HG03045 (cell line): ENCODE measurements around the gene BAX.

Experiments used
- ATAC-seq: cut with Tn5 transposase; IDR thresholded peaks from one replicate; pipeline ENCODE4 v1.9.1; 2021; ENCODE audit warnings: mild to moderate bottlenecking, moderate library complexity; ENCODE audit not compliant: unreplicated experiment

BAX gene

DNA sequence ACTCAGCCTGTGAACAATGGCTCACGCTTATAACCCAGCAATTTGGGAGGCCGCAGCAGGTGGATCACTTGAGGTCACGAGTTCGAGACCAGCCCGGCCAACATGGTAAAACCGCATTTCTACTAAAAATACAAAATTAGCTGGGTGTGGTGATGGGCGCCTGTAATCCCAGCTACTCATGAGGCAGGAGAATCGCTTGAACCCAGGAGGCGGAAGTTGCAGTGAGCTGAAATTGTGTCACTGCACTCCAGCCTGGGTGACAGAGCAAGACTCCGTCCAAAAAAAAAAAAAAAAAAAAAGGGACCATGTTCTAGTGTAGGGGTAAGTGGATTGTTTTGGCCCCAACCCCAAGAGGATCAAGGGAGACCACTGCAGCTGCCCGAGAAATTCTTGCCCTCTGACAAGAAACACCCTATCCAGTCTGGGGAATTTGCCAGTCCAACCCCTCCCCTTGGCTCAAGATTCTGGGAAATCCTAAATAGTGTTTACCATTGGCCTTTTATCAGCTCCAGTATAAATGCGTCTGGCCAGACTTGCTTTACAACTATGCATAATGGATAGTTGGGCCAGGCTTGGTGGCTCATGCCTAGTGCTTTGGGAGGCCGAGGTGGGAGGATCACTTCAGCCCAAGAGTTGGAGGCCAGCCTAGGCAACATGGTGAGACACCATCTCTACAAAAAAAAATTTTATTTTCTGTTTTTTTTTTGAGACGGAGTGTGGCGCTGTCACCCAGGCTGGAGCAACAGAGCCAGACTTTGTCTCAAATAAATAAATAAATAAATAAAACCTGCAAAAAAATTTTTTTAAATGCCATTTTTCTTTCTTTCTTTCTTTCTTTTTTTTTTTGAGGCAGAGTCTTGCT, 26.3 kb upstream of the BAX start:
- ATAC-seq = no peak

DNA sequence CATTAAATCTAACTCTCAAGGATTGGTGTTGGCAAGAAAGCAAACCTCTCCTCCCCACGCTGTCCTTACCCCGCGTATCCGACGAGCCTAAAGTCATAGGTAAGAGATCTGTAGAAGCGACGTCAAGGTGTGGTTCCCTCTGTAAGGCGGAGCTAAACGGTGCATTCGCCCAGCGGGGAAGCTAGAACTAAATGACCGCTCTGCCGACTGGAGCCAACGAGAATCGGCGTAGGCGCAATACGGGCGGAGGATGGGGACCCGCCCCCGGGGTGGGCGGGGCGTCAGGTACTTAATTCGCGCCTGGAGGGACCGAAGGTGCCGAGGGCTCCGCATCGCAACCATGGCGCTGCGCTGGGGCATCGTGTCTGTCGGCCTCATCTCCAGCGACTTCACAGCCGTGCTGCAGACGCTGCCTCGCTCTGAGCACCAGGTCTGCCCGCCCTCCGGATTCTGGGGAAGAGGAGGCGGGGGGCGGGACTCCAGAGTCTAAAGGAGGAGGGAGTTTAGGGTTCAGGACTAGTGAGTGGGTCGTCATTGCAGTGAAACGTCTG, 21.2 kb upstream of the BAX start, which contains the start of gene DHDH:
Gene DHDH, plus strand, starts transcription at position 318 of the 551 bp plus-strand sequence. Its CDS starts 23 bp downstream, at position 341.
- peak; percentile 68 for ATAC-seq

DNA sequence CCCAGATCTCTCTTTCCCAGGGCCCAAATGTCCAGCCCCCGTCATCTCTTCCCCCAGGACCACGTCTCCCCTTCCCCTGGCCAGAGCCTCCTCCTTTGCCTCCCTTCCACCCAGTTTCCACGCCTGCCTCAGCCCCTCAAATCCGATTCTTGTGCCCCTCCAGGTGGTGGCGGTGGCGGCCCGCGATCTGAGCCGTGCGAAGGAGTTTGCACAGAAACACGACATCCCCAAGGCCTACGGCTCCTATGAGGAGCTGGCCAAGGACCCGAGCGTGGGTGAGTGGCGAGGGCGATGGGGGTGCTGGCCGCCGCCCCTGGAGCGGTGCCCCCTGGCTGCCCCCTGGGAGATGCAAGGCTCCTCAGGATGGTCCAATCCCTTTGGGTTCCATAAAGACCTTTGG, 19.8 kb upstream of the BAX start:
- no peak for ATAC-seq

DNA sequence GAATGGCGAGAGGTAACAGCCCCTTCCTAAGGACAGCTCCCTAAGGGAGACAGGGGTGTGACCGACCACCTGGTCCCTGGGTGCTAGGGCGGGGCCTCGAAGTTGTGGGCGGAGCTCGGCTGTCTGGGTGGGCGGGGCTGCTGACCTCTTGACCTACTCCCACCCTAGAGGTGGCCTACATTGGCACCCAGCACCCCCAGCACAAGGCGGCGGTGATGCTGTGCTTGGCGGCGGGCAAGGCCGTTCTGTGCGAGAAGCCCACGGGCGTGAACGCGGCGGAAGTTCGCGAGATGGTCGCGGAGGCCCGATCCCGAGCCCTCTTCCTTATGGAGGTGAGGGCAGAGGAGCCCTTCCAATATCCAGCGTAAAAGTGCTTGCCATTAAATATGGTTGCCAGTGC, 18.8 kb upstream of the BAX start:
- no peak for ATAC-seq

DNA sequence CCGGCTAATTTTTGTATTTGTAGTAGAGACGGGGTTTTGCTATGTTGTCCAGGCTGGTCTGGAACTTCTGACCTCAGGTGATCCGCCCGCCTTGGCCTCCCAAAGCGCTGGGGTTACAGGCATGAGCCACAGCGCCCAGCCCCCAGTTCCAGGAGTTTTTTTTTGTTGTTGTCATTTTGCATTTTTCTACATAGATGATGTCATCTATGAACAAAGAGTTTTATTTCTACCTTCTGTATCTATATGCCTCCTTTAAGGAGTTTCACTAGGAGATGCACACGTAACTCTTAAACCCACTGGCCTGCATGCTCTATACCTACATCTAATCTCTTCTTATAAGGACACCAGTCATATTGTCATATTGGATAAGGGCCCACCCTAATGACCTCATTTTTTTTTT, 16.4 kb upstream of the BAX start:
- no peak for ATAC-seq

DNA sequence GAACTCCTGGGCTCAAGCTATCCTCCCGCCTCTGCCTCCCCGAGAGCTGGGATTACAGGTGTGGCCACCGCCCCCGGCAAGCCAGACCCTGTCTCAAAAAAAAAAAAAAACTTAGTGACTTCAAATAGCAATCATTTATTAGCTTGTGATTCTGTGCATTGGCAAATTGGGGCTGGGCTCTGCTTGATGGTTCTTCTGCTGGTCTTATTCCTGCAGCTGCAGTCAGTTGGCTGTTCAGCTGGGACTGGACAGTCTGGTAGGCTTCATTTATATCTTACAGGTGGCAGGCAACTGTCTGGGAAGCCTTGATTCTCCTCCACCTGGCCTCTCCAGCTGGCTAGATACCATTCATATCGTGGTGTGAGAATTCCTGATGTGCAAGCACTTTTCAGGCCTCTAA, 13.8 kb upstream of the BAX start:
- ATAC-seq = no peak

DNA sequence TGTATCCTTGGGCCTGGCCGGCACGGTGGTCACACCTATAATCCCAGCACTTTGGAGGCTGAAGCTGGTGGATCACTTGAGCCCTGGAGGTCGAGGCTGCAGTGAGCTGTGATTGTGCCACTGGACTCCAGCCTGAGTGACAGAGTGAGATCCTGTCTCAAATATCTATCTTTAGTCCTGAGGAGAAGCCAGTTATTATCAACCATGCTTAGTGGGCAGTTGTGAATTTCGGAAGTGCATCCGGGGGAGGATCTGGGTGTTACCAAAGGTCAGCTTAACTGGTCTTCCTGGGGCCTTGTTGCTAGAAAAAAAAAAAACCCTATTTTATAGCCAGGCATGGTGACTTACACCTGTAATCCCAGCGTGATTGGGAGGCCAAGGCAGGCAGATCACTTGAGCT, 11.6 kb upstream of the BAX start:
- ATAC-seq = no peak

DNA sequence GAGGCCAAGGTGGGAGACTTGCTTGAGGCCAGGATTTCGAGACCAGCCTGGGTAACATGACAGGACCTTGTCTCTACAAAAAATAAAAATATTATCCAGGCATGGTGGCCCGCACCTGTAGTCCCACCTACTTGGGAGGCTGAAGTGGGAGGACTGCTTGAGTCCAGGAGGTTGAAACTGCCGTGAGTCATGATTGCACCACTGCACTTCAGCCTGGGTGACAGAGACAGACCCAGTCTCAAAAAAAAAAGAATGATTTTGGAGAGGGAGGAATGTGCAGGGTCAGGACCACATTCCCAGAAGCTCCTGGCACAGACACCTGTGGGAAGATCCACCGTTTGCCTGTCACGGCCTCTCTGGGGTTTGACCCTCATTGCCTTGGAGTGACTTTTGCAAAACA, 9.3 kb upstream of the BAX start:
- ATAC-seq = no peak

DNA sequence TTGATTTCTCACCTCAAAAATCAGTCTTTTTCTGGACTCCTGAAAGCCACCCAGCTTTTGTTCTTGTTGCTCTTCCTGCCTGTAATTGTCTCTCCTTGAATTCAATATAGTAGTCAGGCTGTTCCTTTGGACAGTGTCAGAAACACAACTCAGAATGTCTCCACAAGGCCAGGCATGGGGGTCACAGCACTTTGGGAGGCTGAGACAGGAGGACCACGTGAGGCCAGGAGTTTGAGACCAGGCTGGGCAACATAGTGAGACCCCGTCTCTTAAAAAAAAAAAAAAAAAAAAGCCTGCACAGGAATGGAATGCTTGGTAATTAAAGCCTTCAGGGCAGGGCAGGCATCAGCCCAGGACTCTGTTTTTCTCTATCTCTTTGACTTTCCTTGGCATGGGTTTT, 8.9 kb upstream of the BAX start:
- no peak for ATAC-seq

DNA sequence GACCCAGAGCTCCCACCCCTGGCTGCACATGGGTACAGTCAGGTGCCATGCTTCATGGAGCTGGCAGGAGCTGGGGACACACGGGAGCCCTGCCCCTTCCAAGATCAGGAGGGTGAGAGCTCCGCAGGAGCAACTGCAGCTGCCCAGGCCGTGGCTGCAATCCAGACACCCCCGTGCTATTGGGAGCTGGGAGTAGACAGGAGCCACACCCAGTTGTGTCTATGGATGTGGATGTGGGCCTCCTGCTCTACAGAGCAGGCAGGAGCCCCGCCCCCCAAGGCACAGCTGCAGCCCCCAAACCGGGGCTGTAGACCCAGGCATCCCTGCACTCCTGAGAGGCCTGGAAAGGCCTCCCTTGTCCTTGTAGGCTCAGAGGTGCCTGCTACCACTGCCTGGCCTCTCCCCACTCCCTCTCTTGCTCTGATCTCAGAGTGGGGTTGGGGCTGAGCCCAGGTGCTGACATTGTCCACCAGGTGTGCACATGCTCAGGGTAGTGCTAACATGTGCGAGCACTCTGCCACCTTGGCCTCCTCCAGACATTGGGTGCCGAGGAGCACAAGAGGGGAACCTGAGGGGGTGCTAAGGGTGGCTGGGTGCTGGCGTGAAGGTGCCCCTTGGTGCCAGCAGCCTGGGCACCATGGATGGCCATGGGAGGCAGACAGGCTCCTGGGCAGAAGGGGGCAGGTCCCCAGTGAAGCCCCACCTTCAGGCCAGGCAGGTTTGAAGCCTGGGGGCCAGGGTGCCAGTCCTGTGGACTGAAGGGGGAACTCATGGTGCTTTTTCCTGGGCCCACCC, 8.0 kb upstream of the BAX start:
- ATAC-seq = no peak

DNA sequence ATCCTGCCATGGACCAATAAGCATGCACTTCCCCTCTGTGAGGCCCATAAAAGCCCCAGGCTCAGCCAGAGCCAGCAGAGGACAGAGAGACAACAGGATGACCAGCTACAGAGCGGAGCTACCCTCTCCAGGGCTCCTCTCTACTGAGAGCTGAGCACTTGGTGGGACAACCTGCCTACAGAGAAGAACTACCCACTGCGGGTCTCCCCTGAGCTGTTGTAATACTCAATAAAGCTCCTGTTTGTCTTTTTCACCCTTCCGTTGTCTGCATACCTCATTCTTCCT, 7.5 kb upstream of the BAX start:
- no peak for ATAC-seq

DNA sequence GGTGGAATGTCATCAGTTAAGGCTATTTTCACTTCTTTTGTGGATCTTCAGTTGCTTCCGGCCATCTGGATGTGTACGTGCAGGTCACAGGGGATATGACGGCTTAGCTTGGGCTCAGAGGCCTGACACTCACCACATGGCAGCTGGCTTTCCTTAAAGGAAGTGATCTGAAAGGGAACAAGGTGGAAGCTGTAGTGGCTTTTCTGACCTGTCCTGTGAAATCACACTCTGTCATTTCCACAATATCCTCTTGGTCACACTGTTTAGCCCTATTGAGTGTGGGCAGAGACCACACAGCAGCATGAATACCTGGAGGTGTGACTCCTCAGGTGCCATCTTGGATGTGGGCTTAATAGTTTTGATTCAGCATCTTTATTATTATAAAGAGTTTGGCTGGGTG, 4.5 kb upstream of the BAX start:
- no peak for ATAC-seq

DNA sequence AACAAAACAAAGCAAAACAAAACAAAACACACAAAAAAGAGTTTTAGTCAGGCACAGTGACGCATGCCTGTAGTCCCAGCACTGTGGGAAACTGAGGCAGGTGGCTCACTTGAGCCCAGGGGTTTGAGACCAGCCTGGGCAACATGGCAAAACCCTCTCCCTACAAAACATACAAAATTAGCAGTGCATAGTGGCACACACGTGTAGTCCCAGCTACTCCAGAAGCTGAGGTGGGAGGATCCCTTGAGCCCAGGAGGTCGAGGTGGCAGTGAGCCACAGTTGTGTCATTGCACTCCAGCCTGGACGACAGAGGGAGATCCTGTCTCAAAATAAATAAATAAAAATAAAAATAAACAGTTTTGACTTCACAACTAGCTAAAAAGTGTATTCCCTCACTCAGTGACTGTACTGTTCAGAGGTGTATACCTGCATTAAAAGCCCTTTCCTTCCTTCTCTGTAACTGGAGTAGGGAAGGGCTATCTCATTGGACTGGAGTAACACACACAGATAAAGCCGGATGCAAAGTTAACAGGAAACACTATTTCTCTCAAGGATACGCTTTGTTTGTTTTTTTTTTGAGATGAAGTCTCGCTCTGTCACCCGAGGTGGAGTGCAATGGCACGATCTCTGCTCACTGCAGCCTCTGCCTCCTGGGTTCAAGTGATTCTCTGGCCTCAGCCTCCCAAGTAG, 3.7 kb upstream of the BAX start:
- ATAC-seq = no peak

DNA sequence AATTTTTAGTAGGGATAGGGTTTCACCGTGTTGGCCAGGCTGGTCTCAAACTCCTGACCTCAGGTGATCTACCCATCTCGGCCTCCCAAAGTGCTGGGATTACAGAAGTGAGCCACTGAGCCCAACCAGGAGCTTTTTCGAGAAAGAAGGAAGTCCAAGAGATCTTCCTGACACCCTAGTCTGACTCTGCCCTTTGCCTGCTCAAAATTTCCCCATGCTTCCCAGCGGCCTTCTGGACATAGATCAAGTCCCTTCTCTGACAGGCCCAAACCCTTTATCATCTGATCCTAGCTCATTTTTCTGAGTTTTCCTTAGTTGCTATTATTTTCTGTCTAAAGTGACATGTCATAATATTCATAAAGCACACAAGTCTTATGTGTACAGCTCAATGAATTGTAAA, 1.5 kb upstream of the BAX start:
- no peak for ATAC-seq

DNA sequence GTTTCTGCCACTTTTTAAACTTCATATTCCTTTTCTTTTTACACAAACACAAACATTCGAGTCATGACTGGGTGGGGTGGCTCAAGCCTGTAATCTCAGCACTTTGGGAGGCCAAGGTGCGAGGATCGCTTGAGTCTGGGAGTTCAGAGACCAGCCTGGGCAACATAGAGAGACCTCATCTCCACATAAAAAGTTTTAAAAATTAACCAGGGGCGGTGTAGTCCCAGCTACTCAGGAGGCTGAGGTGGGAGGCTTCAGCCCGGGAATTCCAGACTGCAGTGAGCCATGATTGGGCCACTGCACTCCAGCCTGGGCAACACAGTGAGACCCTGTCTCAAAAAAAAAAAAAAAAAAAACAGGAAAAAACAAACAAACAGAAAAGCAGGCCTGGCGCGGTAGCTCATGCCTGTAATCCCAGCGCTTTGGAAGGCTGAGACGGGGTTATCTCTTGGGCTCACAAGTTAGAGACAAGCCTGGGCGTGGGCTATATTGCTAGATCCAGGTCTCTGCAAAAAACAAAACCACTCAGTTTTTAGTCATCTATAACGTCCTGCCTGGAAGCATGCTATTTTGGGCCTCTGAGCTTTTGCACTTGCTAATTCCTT, 583 bp upstream of the BAX start:
- no peak for ATAC-seq

DNA sequence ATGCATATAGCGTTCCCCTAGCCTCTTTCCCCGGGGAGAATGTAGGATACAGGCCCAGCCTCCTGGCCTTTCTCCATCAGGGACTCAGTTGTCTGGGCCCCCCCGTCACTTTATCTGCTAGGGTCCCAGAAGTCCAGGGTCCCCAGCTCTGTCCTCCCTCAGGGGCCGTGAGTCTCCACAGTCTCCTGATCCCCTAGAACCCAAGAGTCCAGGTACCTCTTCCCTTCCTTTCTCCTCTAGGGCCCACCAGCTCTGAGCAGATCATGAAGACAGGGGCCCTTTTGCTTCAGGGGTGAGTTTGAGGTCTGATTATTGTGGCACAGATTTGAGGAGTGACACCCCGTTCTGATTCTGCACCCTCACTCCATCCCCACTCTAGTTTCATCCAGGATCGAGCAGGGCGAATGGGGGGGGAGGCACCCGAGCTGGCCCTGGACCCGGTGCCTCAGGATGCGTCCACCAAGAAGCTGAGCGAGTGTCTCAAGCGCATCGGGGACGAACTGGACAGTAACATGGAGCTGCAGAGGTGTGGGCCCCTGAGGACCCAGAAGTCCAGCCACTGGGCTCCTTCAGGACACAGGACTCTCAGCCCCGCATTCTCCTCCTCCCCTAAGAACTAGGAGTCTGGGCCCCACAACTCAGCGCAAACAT, 758 bp downstream of the BAX start:
- no peak for ATAC-seq

DNA sequence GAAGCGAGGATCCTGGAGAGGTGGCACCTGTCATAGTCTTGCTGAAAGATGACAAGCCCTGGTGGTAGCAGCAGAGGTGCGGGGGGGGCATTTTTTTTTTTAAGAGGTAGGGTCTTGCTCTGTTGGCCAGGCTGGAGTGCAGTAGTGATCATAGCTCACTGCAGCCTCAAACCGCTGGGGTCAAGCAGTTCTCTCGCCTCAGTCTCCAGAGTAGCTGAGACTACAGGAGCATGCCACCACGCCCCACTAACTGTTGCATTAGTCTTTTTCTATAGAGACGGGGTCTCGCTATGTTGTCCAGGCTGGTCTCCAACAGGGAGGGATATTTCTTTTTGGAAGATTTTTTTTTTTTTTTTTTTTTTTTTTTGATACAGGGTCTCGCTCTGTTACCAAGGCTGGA, 3.3 kb downstream of the BAX start:
- ATAC-seq = no peak

DNA sequence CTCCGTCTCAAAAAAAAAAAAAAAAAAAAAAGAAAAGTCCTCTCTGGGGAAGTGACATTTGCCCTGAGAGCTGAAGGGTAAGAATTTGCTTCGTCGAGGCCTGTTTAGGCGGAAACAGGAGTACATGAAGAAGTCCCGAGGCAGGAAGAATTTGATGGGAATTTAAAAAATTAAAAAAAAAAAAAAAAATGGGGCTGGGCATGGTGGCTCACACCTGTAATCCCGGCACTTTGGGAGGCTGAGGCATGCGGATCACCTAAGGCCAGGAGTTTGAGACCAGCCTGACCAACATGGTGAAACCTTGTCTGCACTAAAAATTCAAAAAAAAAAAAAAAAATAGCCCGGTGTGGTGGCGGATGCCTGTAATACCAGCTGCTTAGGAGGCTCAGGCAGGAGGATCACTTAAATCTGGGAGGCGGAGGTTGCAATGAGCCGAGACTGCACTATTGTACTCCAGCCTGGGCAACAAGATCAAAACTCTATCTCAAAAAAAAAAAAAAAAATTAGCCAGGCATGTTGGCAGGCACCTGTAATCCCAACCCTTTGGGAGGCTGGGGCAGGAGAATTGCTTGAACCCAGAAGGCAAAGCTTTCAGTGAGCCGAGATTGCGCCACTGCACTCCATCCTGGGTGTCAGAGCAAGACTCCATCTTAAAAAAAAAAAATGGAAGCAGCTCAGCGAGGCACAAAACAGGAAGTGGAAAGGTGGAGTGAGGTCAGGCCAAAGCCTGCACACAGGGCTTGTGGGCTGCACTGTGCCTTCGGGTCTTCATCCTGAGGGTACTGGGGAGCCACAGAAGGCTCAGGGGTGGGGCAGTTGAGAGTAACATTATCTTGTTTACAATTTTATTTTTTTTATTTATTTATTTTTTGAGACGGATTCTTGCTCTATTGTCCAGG, 4.9 kb downstream of the BAX start:
- no peak for ATAC-seq

DNA sequence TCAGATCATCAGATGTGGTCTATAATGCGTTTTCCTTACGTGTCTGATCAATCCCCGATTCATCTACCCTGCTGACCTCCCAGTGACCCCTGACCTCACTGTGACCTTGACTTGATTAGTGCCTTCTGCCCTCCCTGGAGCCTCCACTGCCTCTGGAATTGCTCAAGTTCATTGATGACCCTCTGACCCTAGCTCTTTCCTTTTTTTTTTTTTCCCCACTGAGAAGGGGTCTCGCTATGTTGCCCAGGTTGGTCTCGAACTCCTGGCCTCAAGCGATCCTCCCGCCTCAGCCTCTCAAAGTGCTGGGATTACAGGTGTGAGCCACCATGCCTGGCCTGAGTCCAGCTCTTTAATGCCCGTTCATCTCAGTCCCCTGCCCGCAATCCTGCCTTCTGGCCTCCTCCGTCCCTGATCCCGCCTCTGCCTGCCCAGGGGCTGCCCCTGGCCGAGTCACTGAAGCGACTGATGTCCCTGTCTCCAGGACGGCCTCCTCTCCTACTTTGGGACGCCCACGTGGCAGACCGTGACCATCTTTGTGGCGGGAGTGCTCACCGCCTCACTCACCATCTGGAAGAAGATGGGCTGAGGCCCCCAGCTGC, 6.5 kb downstream of the BAX start:
- no peak for ATAC-seq
